Common myeloid progenitor, CD34-positive (primary cell): ENCODE measurements around the gene TSGA10.

Source experiments
- CTCF ChIA-PET: fragments of 350-600 bp; sonication (Branson Sonifier 250); formaldehyde crosslinking; loops from one replicate; lab custom pipeline; 2021; ENCODE audit warnings: antibody characterized with exemption; lab: Charles Lee
- POLR2A ChIA-PET: fragments of 350-600 bp; sonication (Branson Sonifier 250); formaldehyde crosslinking; loops from one replicate; lab custom pipeline; 2021; ENCODE audit warnings: antibody characterized with exemption; lab: Charles Lee
- DNase-seq, 3 donors: peaks; one replicate each; pipeline versions ENCODE4 v3.0.0 to v3.0.0-alpha.2; 2013
- H3K27ac ChIP-seq, 2 experiments: 1 replicate in 1 of 2; 2 replicates in 1 of 2; pipeline ENCODE4 v1.7.0; 2013; ENCODE audit warnings: inconsistent platforms in 2 of 2, low read length in 2 of 2, mild to moderate bottlenecking in 2 of 2, low read depth in 1 of 2, moderate library complexity in 1 of 2; ENCODE audit not compliant: severe bottlenecking in 2 of 2, insufficient read depth in 1 of 2, poor library complexity in 1 of 2
- H3K27me3 ChIP-seq, 5 experiments: replicated peaks in 2 of 5; 1 replicate in 3 of 5; 2 replicates in 2 of 5; pipeline versions ENCODE4 v1.6.1 to v1.7.0; 2013; ENCODE audit warnings: low read length in 4 of 5, mild to moderate bottlenecking in 2 of 5, moderate library complexity in 2 of 5, inconsistent platforms in 1 of 5; ENCODE audit not compliant: insufficient read depth in 5 of 5, control insufficient read depth in 4 of 5
- H3K36me3 ChIP-seq, 4 experiments: 1 replicate in 2 of 4; 2 replicates in 2 of 4; pipeline versions ENCODE4 v1.6.1 to v1.7.0; 2013; ENCODE audit warnings: low read length in 3 of 4, control low read depth in 1 of 4, mild to moderate bottlenecking in 1 of 4; ENCODE audit not compliant: control insufficient read depth in 4 of 4, insufficient read depth in 4 of 4
- H3K4me1 ChIP-seq, 4 experiments: 1 replicate in 3 of 4; 2 replicates in 1 of 4; pipeline versions ENCODE4 v1.6.1 to v1.7.1; 2013; ENCODE audit warnings: low read length in 3 of 4, mild to moderate bottlenecking in 3 of 4, control low read depth in 1 of 4, inconsistent platforms in 1 of 4, moderate library complexity in 1 of 4; ENCODE audit not compliant: control insufficient read depth in 4 of 4, insufficient read depth in 4 of 4; ENCODE audit errors: control extremely low read depth in 1 of 4
- H3K4me3 ChIP-seq, 7 experiments: 1 replicate in 4 of 7; 2 replicates in 3 of 7; pipeline versions ENCODE4 v1.5.1 to v1.7.0; 2013; ENCODE audit warnings: mild to moderate bottlenecking in 7 of 7, low read length in 6 of 7, moderate library complexity in 6 of 7, inconsistent platforms in 2 of 7, low read depth in 2 of 7, control low read depth in 1 of 7; ENCODE audit not compliant: insufficient read depth in 4 of 7, control insufficient read depth in 1 of 7; ENCODE audit errors: extremely low read depth in 1 of 7
- H3K9me3 ChIP-seq, 5 experiments: 1 replicate in 4 of 5; 2 replicates in 1 of 5; pipeline versions ENCODE4 v1.6.1 to v1.7.1; 2013; ENCODE audit warnings: low read length in 4 of 5, mild to moderate bottlenecking in 2 of 5, inconsistent platforms in 1 of 5, low read depth in 1 of 5, moderate library complexity in 1 of 5; ENCODE audit not compliant: control insufficient read depth in 4 of 5, insufficient read depth in 2 of 5; ENCODE audit errors: control extremely low read depth in 1 of 5
- WGBS: methylation state at CpG from one replicate; pipeline ENCODE4 v1.1.5; 2013; ENCODE audit not compliant: insufficient coverage; 5-methylcytosine and 5-hydroxymethylcytosine counted together

TSGA10 gene

GRCh38 chr2:99153921-99154604 lies 679 bp downstream of the TSGA10 start:
- ChIA-PET CTCF (interaction anchor here (1.3 kb wide), 1 partner anchor 23 kb away, joined by 4 read pairs; no protein-coding TSS in a partner anchor), POLR2A (interaction anchor here (1.4 to 1.7 kb wide), 2 partner anchors 12 to 26 kb away, joined by 4 to 7 read pairs; partner anchors contain the start of gene C2orf15)
- peaks cover 0 to 3% (median 0%) of the 10 kb centered on the region in 4 experiments for H3K36me3 ChIP-seq
- DNase-seq: peak in 2 of 3 donors; percentile 20 to 27
- H3K27me3 ChIP-seq: no peaks in the 10 kb centered on the region
- peak overlapping the region; percentile 47 to 99 (median 91) for H3K4me3 ChIP-seq
- H3K27ac ChIP-seq: peak overlapping the region; percentile 71 to 88
- H3K4me1 ChIP-seq: peaks cover 10 to 28% (median 19%) of the 10 kb centered on the region in 4 experiments
- H3K9me3 ChIP-seq: no peaks in the 10 kb centered on the region
- WGBS: 40% methylated on average over 11 of the region's 12 CpGs

GRCh38 chr2:99152199-99152895 lies 2.4 kb downstream of the TSGA10 start:
- Histone ChIP-seq H3K27me3 (no peaks in the 10 kb centered on the region), H3K9me3 (no peaks in the 10 kb centered on the region), H3K27ac (no peak overlapping the region), H3K4me1 (peaks cover 10 to 27% (median 19%) of the 10 kb centered on the region in 4 experiments), H3K4me3 (no peak overlapping the region), H3K36me3 (no peaks in the 10 kb centered on the region)
- POLR2A ChIA-PET: no interaction called here
- CTCF ChIA-PET: no interaction called here
- DNase-seq: no peak
- WGBS: 94% methylated on average over 7 of the region's 7 CpGs

DNA sequence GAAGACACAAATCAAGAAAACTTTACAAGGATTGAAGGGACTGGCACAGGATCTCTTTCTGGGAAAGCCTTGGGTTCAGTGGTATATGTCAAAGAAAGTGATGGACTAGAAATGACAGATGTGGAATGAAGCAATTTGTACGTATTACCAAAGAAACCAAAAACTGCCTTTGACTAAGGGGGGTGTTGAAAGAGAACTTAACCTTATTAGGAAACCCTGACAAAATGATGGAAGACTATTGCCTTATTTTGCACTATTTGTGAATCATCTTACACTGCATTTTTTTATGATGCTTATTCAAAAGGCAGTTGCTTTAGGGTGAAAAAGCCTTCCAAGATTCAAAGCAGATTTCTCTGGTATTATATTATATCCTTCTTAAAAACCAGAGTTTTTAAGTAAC lies 4.0 kb downstream of the TSGA10 start:
- DNase-seq: peak in 1 of 3 donors; percentile 9
- no peak overlapping the region for H3K4me3 ChIP-seq
- H3K27me3 ChIP-seq: no peaks in the 10 kb centered on the region
- peaks cover 8 to 14% (median 10%) of the 10 kb centered on the region in 4 experiments for H3K4me1 ChIP-seq
- H3K9me3 ChIP-seq: no peaks in the 10 kb centered on the region
- ChIA-PET CTCF (interaction anchor here (0.6 kb wide), 1 partner anchor 9 kb away, joined by 3 read pairs; the partner anchor contains the start of gene C2orf15), POLR2A (no interaction called here)
- H3K36me3 ChIP-seq: no peaks in the 10 kb centered on the region
- no peak overlapping the region for H3K27ac ChIP-seq
- WGBS: 100% methylated on average over 1 of the region's 1 CpG

GRCh38 chr2:99141110-99142108 lies 13.3 kb downstream of the TSGA10 start, which contains the start of gene C2orf15:
Gene C2orf15, plus strand, starts transcription at chr2:99141707. Its CDS starts 8,852 bp downstream, at chr2:99150559.
- under 1% methylated on average over 71 of the region's 84 CpGs for WGBS
- Histone ChIP-seq H3K27ac (peak within 1 kb of the TSS in 1 of 2 experiments; percentile 75), H3K4me3 (peak within 1 kb of the TSS; percentile 79 to 95 (median 85)), H3K27me3 (no peaks in the 10 kb centered on the region), H3K4me1 (peaks cover 5 to 17% (median 15%) of the 10 kb centered on the region in 4 experiments), H3K9me3 (no peaks in the 10 kb centered on the region), H3K36me3 (no peaks in the 10 kb centered on the region)
- CTCF ChIA-PET: interaction anchor here (1.4 to 2.3 kb wide), 4 partner anchors 9 to 38 kb away, joined by 3 to 8 read pairs (median 4); no protein-coding TSS in a partner anchor
- peak; percentile 90 to 96 (median 96) for DNase-seq
- POLR2A ChIA-PET: interaction anchor here (0.6 to 2.0 kb wide), 5 partner anchors 9 to 196 kb away, joined by 3 to 10 read pairs (median 7); partner anchors contain the start of genes EIF5B, LIPT1, MITD1 and MRPL30

DNA sequence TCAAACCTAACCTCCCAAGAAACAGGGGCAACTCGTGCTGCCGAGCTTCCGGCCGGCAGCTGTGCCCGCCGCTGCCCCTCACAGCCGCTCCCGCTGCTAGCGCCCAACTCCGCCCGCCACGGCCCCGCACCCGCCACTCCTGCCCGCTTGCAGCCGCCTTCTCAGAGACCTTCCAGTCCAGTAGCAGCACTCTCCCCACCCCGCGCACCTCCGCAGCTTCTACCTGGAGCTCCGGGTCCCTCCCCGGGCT lies 14.0 kb downstream of the TSGA10 start:
- ChIA-PET POLR2A (interaction anchor here (0.6 to 2.0 kb wide), 4 partner anchors 14 to 40 kb away, joined by 3 to 10 read pairs (median 5); partner anchors contain the start of genes LIPT1, MITD1, MRPL30 and TSGA10), CTCF (interaction anchor here (1.6 to 2.3 kb wide), 3 partner anchors 9 to 17 kb away, joined by 3 to 8 read pairs (median 6); no protein-coding TSS in a partner anchor)
- no peaks in the 10 kb centered on the region for H3K27me3 ChIP-seq
- no peaks in the 10 kb centered on the region for H3K36me3 ChIP-seq
- H3K27ac ChIP-seq: peak overlapping the region in 1 of 2 experiments; percentile 75
- H3K9me3 ChIP-seq: no peaks in the 10 kb centered on the region
- peaks cover 5 to 17% (median 15%) of the 10 kb centered on the region in 4 experiments for H3K4me1 ChIP-seq
- WGBS: 0% methylated on average over 14 of the region's 21 CpGs
- H3K4me3 ChIP-seq: peak overlapping the region; percentile 79 to 95 (median 85)
- DNase-seq: no peak
